GM18867 (cell line): ENCODE results near the gene GPATCH8.
"Not testable (repeated sequence)": the region's sequence is repeated elsewhere in the genome, so short reads cannot be mapped to it uniquely, and the experiment has no call there.

Experiments used
- ATAC-seq: cut with Tn5 transposase; IDR thresholded peaks from one replicate; pipeline ENCODE4 v1.9.1; 2021; ENCODE audit warnings: mild to moderate bottlenecking, moderate library complexity; ENCODE audit not compliant: unreplicated experiment

Gene GPATCH8

DNA sequence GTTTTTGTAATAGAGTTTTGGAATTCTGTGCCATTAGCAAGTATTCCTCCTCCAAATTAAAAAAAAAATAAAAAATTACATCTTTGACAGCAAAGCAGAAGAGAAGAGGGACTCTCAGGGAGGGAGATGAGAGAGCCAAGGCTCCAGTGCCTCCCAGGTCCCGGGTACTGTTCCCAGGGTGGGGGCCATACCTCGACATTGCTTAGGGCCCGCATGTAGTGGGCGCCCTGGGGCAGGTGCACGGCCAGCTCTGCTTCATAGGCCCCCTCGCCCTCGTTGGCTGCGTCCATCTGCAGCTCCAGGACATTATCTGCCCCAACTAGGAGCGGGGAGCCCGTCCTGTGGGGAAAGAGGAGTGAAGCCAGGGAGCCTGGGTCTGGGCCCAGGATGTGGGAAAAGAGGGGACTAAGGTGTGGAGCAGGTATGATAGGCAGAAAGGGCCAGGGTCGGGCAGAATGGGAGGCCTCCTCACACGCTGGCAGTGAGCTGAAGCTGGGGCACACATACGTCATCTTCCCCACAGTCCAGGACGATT, 125.0 kb downstream of the GPATCH8 start:
- no peak for ATAC-seq

DNA sequence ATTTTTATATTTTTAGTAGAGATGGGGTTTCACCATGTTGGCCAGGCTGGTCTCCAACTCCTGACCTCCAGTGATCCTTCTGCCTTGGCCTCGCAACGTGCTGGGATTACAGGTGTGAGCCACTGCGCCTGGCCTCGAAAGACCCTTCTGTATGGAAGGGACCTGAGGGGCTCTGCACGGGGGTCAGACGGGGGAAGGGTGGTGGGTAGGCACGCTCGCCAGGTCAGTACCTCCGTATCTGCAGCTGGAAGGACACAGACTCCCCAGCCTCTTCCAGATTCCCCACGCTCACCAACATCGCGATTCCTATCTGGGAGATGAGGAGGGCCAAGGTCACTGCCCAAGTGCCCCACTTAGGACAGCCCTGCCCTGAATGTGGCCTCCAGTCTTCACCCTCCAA, 126.4 kb downstream of the GPATCH8 start:
- ATAC-seq = no peak

- ATAC-seq = no peak
These were observed 127.1 kb downstream of the GPATCH8 start for GRCh38 chr17:44376124-44376523.

DNA sequence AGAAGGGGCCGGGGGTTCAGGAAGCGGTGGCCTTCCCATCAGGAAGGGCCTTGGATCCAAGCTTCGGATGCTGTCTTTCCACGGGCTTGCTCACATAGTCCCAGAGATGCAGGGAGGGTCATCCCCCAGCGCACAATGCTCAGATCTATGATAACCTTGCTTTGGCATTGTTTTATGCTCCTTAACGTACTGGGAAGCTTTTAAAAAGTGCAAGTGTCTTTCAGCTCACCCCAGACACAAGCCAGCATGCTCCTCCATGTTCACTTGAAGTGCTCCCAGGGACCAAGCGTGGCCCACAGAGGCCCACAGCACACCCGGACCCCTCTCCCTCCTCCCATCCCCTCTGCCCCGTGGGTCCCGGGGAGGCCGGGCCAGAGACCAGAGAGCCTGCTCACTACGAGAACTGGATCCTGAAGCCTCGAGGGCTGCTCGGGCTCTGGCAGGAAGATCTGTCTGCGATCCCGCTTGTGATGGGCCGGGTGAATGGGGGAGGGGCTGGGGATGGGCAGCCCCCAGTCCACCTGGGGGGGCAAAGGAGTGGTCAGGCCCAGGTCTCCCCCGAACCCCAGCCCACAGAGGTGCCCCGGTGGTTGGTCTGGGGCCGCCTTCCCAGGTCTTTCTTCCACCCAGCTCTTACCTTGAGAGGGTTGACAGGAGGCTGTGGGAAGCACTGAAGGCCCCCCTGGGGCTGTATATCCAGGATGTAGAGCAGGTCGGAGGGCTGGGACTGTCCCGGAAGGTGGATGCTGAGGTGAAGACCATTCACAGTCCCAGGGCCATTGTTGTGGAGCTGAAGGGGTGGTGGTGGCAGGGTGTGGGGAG, 127.8 kb downstream of the GPATCH8 start:
- no peak for ATAC-seq

- no peak for ATAC-seq
These were observed 128.7 kb downstream of the GPATCH8 start for GRCh38 chr17:44374306-44375195.

- ATAC-seq = no peak
These were observed 131.2 kb downstream of the GPATCH8 start for GRCh38 chr17:44372036-44372435.

DNA sequence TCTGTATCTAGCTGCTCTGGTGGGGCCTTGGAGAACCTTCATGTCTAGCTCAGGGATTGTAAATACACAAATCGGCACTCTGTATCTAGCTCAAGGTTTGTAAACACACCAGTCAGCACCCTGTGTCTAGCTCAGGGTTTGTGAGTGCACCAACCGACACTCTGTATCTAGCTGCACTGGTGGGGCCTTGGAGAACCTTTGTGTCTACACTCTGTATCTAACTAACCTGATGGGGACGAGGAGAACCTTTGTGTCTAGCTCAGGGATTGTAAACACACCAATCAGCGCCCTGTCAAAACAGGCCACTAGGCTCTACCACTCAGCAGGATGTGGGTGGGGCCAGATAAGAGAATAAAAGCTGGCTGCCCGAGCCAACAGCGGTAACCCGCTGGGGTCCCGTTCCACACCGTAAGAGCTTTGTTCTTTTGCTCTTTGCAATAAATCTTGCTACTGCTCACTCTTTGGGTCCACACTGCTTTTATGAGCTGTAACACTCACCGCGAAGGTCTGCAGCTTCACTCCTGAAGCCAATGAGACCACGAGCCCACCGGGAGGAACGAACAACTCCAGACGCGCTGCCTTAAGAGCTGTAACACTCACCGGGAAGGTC, 133.7 kb downstream of the GPATCH8 start:
- not testable (repeated sequence) for ATAC-seq

DNA sequence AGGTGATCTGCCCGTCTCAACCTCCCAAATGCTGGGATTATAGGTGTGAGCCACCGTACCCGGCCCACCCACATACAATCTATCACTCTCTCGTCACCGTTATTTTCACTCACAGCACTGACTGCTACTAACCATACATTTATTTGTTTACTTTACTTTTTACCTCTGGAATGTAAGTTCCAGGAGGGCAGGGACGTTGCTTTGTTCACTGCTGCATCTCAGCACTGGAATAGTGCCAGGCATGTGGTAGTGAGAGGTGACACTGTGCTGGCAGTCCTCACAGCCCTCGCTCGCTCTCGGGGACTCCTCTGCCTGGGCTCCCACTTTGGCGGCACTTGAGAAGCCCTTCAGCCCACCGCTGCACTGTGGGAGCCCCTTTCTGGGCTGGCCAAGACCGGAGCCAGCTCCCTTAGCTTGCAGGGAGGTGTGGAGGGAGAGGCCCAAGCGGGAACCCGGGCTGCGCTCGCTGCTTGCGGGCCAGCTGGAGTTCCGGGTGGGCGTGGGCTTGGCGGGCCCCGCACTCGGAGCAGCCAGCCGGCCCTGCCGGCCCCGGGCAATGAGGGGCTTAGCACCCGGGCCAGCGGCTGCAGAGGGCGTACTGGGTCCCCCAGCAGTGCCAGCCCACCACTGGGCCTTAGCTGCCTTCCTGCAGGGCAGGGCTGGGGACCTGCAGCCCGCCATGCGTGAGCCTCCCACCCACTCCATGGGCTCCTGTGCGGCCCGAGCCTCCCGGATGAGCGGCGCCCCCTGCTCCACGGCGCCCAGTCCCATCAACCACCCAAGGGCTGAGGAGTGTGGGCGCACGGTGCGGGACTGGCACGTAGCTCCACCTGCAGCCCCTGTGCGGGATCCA, 134.6 kb downstream of the GPATCH8 start:
- ATAC-seq = not testable (repeated sequence)

GRCh38 chr17:44367231-44367979, 135.8 kb downstream of the GPATCH8 start:
- ATAC-seq = no peak

GRCh38 chr17:44365051-44365450, 138.2 kb downstream of the GPATCH8 start:
- not testable (repeated sequence) for ATAC-seq

DNA sequence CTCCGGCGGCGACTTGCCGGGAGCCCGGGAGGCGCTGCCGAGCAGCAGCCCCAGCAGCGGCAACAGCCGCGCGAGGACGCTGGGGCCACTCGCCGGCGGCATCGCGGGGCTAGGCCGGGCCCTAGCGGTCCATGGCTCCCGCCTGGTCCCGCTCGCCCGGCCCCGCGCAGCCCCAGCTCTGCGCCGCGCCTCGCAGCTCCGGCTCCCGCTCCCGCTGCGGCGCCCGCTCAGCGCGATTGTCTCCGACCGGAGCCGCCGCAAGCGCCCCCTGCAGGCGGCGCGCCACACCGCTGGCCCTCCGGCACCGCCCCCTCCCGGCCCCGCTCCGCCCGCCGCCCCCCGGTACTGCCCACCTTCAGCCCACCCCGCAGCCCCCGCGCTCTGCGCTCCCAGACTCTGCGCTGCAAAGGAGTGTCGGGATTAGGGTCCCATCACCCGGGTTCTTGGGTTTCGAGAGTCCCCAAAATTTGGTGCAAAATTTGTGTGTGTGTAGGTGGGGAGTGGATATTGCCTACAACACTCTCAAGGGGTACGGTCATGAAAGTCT, 139.5 kb downstream of the GPATCH8 start, which contains the start of gene FAM171A2:
Gene FAM171A2, minus strand, starts transcription at position 241 of the 547 bp plus-strand sequence. Its CDS starts 139 bp downstream, at position 102.
- peak; percentile 48 for ATAC-seq

- no peak for ATAC-seq
These were observed 140.1 kb downstream of the GPATCH8 start for GRCh38 chr17:44362949-44363612.

DNA sequence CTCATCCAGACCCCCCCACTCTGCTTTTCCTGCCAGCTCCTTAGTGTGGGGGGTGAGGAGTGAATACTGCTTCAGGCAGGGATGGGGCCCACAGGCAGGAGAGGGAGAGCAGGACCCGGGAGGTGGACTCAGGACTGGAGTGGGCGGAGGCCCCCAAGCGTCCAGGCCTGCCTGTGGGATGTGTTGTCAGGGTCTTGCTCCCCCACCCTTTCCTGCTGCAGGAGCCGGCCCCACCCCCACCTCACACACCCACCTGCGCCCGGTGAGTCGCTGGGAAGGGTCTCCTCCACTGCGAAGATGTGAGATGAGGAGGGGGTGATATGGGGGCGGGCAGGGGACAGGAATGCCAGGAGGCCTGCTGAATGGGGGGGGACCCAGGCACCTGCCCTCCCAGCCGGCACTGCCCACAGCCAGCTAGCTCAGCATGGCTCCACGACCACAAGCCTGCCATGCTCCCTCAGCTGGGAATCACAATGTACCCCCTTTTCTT, 140.7 kb downstream of the GPATCH8 start:
- no peak for ATAC-seq

DNA sequence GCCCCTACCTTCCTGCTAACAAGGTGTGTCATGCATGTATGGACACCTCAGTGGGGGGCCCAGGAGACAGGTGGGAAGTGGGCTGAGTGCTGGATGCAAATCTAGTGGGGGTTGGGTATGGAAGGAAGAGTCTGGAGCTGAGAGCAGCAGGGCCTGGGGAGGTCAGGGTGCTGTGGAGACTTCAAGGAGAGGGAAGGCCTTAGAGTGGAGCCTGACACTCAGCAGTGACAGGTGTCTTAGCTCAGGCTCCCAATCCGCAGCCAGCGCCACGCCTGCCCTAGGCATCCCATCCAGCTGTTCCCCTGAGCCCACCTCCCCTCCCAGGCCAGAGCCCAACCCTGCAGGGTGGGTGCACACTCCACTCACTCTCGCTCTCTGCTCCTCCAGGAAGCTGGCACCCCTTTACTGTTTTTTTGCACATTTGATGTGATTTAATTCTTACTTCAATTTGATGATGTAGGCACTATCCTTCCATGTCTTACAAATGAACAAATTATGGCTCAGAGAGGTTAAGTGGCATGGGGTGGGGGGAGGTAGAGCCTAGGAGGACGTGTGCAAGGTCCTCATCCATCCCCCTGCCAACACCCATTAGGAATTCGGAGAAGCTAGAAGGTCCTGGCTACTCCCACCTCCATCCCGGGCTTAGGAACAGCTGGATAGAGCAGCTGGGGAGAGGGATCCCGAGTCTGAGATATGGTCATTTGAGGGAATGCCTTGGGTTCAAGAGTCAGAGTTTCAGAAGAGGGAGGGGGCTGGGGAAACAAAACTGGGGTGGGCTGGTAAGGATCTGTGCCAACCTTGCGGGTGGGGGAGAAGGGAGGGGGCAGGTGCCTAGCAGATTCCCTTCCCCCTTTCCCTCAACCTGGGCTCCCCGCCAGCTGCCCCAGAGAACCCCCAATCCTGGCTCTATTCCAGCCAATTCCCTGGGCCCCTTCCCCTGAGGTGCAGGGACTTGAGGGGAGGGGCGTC, 141.6 kb downstream of the GPATCH8 start:
- no peak for ATAC-seq

- ATAC-seq = no peak
These were observed 142.4 kb downstream of the GPATCH8 start for GRCh38 chr17:44360826-44361225.

GRCh38 chr17:44360144-44360533, 143.1 kb downstream of the GPATCH8 start:
- ATAC-seq = no peak

DNA sequence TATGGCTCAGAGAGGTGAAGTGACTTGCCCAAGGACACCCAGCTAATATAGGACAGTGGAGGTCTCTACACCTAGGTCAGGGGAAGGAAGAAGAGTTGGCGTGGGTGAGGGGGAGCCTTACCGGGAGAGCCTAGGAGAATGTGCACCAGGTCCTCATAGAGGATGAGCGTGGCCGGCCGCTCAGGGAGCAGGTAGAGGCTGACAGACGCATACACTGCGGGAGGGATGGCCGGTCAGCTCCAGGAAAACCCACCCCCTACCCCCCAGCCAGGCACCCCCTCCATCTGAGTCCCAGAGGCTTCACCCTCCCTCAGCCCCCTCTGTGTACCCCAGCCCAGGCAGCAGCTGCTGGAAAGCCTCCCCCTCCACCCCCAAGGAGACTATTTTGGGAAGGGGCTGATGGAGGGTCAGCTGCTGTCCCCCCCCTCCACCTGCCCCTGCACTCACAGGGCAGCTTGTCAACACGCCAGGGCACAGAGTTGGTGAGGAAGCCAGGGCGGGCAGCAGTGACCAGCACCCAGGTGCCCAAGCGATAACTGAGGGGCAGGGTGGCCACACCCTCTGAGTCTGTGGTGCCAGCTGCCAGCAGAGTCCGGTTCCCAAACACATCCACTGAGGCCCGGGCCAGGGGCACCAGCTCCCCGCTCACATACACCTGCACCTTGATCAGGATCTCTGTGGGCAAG, 143.6 kb downstream of the GPATCH8 start:
- ATAC-seq = no peak
